B cell (primary cell): ENCODE data around the gene CFAP47.

Source experiments
- CTCF ChIP-seq: fragments of 200-600 bp; IDR thresholded peaks from one replicate; pipeline ENCODE4 v1.8.0; 2022; ENCODE audit warnings: antibody characterized with exemption, mild to moderate bottlenecking
- EZH2 ChIP-seq: IDR thresholded peaks from 2 replicates; pipeline ENCODE4 v1.6.1; 2012; ENCODE audit warnings: borderline replicate concordance, low read depth, mild to moderate bottlenecking, moderate library complexity, low read length; ENCODE audit not compliant: insufficient read depth, poor library complexity, severe bottlenecking

- no peak for TF ChIP-seq CTCF
- TF ChIP-seq EZH2, result no peak
Observed at GRCh38 chrX:36199928-36200327, 280.4 kb downstream of the CFAP47 start.
